Measurements from ENCODE around the gene LCN15.
"Not testable (repeated sequence)": the region's sequence is repeated elsewhere in the genome, so short reads cannot be mapped to it uniquely, and the experiment has no call there.

Gene LCN15

DNA sequence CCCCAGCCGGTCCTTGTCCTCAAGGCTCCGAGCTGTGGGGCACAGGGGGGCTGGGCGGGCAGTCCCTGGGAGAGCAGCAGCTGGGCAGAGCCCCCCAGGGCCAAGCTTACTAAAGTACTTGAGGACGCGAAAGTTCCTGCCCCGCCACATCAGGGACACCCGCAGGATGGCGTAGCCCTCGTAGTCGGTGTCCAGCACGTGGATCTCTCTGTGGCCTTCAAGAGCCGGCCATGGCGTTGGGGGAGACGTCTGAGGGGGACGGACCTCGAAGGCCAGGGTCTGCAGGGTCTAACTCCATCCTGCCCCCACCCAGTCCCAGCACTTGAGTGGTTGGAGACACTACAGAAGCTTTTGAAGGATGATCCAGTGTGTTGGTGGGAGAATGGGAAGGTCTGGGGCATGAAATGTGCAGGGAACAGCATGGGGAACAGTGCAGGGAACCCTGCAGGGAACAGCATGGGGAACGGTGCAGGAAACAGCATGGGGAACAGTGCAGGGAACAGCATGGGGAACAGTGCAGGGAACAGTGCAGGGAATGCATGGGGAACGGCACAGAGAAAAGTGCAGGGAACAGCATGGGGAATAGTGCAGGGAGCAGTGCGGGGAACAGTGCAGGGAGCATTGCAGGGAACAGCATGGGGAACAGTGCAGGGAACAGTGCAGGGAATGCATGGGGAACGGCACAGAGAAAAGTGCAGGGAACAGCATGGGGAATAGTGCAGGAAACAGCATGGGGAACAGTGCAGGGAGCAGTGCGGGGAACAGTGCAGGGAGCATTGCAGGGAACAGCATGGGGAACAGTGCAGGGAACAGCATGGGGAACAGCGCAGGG, 8.8 kb downstream of the LCN15 start:
- not testable (repeated sequence) for DNase-seq (ENCODE audit: low read depth in 3 of 3)

DNA sequence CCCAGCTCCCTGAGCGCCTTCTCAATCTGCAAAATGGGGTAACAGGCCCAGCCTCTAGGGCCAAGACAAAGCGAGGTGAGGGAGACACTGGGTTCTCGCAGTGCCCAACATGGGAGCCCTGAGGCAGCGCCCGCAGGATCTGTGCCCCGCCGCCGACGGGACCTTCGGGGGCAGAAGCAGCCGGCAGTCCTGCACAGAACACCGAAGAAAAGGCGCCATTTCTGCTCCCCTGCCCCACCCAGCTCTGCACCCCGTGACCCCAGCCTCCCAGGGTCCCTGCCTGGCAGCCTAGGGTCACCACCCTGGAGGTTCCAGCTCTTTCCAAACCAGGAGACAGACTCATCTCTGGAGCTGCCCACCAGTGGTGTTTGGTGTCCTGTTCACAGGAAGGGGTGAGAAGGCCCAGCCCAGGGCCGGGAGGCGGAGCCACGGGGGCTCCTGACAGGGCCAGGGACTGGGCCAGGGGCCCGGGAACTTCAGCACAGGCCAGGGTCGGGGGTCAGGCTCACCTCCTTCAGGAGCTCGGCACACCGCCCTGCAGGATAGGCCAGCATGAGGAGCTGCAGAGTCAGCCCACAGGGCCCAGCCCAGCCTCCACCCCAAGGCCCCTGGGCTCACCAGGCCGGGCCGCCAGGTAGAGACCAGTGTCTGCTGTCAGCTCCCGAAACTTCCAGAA, 9.6 kb downstream of the LCN15 start:
- no peak for DNase-seq (ENCODE audit: low read depth in 3 of 3)

DNA sequence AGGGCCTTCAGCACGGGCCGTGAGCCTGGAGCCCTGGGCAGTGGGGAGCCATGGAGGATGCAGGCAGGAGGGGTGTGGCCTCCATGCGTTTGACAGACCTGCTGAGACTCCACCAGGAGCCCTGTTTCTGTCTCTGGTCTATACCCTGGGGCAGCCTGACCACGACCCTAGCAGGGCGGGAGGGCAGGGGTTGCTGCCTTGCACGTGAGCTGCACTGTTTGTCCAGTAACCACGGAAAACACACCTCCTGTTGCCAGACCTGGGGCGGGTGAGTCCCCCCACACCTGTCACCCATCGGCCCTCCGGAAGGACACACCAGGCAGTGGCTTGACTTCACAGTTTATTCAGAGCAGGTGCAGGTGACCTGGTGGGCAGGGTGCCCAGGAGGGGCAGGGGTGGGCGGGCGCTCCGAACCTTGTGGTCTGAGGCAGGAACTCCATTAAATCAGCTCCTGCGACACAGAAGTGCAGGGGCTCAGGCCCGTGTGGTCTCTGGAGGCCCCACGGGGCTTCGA, 10.2 kb downstream of the LCN15 start:
- DNase-seq (ENCODE audit: low read depth in 3 of 3) = no peak

DNA sequence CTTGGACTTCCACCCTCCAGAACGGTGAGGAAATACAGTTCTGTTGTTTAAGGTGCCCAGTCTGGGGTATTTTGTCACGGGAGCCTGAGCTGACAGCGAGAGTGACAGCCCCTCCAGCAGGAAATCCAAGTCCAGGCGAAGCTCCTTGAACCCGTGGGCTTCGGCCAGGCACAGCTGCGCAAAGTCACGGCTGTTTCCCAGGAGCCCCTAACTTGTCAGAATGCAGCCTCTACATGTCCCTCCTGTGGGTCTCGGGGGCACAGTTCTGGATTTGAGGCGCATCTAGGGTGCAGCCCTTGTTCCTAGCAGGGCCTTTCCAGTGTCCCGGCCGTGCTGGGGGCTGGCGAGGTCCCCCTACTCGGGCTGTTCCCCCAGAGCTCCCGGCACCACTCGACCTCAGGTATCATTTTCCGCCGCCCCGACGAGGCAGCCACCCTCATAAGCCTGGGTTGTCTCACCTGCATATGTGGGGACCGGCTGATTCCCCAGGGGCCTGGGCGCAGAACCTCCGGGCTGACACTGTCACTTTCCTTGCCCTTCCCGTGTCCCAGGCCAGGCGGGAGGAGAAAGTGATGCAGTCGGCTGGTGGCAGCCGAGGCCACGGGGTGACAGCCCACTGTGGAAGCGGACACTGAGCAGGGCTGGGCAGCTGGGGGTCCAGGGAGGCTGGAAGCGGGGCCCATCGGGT, 10.8 kb downstream of the LCN15 start:
- no peak for DNase-seq (ENCODE audit: low read depth in 3 of 3)

DNA sequence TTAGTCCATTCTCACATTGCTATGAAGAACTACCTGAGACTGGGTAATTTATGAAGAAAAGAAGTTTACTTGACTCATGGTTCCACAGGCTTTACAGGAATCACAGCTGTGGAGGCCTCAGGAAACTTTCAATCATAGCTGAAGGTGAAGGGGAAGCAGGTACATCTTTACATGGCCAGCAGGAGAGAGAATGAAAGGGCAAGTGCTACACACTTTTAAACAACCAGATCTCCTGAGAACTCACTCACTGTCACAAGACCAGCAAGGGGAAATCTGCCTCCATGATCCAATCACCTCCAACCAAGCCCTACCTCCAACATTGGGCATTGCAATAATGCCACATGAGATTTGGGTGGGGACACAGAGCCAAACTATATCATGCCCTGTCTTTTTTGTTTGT, 12.5 kb downstream of the LCN15 start:
- DNase-seq (ENCODE audit: low read depth in 3 of 3) = no peak

DNA sequence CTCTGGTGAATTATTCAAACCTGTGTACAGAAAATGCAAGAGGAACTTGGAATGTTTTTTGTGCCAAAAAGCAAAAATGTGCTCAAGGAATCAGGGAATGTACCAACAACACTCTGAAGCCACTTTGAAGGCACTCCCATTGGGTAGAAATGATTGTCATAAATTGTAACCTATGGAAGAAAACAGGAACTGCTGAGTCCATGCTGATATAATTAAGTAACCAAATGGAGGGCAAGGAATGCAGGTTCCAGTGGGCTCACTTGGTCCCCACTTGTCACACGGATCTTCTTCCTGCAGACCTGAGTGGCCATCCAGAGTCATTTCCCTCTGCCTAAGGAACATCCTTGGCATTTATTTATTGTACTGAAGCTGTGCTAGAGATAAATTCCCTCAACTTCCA, 13.1 kb downstream of the LCN15 start:
- DNase-seq (ENCODE audit: low read depth in 3 of 3) = no peak

DNA sequence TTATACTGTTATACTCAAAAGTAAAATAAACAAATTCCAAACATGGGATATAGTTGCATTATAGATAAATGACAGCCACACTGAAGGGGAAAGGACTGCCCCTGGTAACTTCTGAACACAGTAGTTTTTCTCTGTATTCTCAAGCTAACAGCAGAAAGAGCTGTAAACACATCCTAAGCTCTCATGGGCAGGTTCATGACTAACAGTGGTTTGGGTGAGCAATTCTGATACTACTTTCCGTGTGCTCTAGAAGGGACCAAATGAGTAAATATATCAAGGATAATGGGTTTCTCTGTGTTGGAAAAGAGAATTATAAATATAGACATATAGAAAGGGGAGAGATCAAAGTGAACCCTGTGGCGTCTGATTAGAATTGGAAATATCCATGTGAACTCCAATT, 13.8 kb downstream of the LCN15 start:
- DNase-seq (ENCODE audit: low read depth in 3 of 3) = no peak

DNA sequence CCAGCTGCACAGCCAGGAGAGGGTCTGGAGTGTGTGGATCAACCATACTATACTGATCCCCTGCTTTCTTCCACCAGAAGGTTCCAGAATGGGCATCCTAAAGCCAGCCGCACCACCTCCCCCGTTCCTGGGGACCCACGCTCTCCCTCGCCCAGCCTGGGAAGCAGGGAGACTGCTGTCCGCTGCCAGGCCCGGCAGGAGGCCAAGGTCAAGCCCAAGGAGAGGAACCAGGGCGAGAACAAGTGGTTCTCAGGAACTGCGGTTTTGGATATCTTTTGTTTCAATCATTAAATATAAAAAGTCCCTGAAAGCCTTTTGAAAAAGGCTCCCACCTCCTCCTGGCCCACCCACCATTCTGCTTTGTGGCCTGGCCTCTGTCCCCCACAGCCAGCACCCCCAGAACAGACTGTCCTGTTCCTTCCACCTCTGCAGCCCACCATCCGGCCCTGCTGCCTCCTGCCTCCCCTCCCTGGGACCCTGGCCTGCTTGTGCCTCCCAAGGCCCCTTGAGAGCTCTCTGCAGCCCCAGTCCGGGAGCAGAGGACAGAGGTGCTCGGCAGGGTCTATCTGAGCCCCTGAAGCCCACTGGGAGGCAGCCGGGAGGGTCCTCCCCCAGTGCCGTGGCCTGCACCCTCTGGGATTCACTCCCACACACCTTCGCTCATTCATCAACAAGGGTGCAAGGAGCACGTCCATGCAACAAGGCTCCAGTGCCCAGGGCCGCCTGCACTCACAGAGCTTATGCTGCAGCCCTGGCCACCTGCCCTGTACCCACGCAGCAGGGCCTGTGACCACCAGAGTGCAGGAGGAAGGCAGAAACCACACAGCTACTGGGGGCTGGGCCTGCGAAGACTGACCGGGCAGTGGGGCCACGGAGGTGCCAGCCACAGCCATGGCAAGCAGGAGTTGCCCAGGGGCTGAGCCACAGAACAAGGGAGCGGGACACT, 15.4 kb downstream of the LCN15 start:
- no peak for DNase-seq (ENCODE audit: low read depth in 3 of 3)

DNA sequence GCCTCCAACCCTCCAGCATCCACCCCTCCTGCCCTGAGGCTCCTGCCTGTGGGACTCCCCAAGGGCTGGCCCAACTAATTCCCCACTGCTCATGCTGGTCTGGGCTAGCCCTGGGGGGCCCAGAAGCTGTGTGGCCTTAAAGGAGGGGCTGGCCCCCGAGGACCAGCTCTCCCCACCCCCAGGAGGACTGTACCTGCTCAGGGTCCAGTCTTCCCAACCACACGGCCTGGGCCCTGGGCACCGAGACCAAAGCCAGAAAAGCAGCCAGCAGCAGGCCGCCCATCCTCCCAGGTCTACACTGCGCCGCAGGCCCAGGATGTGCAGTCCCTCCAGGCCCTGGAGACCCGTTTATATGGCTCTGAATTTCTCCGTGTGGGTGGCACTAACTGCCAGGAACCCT, 16.1 kb downstream of the LCN15 start, which contains the start of gene LCN6:
Gene LCN6, minus strand, starts transcription at position 325 of the 400 bp plus-strand sequence. Its CDS starts 42 bp downstream, at position 283.
- DNase-seq (ENCODE audit: low read depth in 3 of 3) = no peak

DNA sequence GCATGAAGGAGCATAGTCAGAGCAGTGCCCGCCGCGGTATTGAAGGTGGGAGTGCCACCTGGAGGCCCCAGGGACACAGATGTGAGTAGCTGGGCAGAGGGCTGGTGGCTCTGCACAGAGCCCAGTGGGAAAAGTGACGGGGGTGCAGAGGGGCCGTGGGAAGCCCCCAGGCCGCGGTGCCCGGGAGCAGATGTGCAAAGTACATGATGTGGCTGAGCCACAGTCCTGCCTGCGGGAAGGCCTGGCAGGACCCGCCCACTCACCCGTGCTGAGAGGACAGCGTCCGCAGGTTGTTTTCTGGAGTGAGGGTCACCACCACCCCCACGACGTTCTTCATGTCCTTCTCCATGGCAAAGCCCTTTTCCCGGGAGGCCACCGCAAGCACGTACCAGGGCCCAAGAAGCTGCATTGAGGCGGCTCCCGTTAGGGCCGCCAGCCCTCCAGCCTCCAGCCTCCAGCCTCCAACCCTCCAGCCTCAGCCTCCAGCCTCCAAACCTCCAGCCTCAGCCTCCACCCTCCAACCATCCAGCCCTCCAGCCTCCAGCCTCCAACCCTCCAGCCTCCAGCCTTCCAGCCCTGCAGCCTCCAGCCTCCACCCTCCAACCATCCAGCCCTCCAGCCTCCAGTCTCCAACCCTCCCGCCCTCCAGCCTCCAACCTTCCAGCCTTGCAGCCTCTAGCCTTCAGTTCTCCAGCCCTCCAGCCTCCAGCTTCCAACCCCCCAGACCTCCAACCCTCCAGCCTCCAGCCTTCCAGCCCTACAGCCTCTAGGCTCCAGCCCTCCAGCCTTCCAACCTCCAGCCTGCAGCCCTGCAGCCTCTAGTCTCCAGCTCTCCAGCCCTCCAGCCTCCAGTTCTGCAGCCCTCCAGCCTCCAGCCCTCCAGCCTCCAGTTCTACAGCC, 16.9 kb downstream of the LCN15 start:
- no peak for DNase-seq (ENCODE audit: low read depth in 3 of 3)

DNA sequence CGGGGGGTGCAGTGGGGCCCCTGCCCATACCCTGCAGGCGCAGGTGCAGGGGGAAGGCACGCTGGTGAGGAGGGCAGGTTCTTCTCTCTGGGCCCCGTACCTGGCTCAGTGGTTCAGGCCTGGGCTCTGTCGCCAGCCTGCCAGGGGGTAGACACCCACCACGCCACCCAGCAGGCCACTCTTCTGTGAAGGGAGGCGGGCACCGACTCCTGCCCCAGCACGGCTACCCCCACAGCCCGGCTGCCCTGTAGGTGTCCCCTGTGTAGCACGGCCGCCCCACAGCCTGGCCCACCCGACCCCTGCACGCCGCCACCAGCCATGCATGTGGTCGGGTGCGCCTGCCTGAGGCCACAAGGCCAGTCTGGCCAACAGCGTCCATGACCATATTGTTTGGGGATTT, 17.7 kb downstream of the LCN15 start:
- no peak for DNase-seq (ENCODE audit: low read depth in 3 of 3)

DNA sequence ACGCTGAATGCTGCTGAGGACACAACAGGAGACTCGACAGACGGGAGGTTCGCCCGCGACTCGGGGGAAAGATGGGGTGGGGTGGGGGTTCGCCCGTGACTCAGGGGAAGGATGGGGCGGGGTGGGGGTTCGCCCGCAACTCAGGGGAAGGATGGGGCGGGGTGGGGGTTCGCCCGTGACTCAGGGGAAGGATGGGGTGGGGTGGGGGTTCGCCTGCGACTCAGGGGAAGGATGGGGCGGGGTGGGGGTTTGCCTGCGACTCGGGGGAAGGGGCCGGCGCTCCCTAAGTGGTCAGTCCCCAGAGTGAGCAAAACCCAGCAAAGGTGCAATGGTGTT, 18.2 kb downstream of the LCN15 start:
- DNase-seq (ENCODE audit: low read depth in 3 of 3) = no peak

DNA sequence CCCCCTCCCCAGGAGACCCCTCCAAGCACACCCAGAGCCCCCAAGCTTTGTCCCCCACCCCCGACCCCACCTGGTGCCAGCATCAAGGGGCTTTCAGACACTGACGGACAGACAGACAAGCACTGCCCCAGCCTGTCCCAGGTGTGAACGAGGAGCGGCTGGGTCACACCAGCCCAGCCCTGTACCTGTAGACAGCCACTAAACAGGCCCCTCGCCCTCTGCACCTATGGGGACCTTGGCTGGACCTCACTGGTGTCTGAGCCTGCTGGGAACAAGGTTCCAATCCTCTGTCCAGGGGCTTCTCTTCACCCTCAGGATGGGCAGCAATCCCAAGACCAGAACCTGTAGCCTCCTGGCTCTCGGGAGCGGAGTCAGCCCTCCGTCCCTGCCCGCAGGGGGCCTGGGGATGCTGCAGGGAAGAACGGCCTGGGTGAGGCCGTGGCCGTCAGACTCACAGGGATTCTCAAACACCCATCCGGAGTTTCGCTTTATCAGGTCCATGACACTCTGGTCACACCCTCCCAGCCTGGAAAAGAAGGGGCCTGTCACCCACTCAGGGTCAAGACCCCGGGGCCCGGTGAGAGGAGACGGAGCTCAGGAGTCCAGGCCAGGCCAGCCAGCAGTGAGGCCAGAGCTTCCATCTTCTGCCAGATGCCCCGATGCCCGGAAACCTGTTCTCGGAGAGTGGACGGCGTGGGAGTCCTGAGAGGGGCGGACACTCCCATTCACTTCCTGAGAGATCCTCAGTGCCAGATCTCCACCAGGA, 18.7 kb downstream of the LCN15 start:
- DNase-seq (ENCODE audit: low read depth in 3 of 3) = no peak

DNA sequence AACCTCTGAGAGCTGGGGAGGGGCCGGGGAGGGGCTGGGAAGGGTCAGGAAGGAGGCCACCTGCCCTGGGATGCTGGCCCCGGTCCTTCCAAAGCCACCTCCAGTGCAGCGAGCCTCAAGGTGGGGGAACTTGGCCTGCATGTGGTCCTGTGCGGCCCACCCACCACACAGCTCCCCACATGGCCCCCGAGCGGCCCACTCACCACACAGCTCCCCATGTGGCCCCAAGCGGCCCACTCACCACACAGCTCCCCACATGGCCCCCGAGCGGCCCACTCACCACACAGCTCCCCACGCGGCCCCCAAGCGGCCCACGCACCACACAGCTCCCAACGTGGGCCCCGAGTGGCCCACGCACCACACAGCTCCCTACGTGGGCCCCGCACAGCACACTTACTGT, 19.5 kb downstream of the LCN15 start:
- DNase-seq (ENCODE audit: low read depth in 3 of 3) = no peak

DNA sequence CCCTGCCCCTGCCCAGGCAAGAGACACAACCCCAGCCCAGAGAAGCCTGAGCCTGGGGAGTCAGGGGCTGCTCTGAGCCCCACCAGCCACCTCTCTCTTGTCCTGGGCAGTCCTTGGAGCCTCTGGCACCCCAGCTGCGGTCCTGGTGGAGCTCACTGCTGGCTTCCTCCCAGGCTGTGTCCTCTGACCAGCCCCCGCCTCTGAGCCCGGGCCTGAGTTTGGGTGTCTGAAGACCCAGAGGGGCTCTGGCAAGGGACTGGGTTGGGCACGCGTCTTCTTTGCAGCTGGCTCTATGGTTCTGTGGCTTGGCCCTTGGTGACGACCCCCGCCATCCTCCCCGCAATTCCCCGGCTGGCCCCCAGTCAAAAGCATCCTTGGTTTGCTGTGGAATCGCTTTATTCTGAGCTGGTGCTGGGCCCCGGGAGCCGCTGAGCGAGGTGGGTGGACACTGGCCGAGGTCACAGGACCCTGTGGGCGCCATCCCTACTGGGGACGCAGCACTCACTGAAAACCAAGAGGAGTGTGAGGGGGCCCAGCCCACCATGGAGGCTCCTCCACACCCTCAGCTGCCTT, 20.6 kb downstream of the LCN15 start:
- no peak for DNase-seq (ENCODE audit: low read depth in 3 of 3)

DNA sequence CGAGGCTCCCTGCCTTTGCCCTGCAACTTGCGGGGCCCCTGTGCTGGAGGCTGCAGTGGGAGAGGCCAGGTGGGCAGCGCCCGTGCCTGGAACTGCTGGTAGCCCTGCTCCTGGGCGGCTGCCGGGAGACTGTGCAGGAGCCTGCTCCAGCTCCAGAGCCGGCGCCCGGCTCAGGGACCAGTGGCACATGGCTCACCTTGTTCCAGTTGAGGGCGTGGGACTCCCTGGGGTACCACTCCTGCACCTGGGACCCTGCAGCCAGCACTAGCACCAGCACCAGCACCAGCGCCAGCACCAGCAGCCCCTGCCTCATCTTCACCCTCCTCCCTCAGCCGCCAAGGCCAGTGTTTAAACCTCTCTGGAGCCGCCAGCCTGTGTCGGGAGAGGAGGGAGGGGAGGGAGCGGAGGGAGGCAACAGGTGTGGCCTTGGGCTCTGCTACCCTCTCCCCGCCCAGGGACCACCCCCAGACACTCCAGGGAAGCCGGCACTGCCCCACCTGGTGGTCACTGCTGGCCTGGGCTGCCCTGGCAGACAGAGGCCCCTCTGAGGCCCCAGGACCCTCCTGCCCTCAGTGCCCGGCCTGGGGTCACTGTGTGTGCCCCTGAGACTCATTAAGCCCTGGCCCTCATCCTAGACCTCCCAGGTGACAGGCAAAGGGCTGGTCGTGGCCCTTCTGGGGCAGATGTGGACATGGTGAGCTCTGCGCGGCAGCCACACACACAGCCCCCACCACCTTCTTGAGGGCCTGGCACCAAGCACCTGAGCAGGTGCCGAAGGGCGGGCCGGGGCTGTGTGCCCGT, 21.5 kb downstream of the LCN15 start, which contains the start of gene LCN10:
Gene LCN10, minus strand, starts transcription at position 350 of the 801 bp plus-strand sequence. Its CDS starts 37 bp downstream, at position 313.
- DNase-seq (ENCODE audit: low read depth in 3 of 3) = no peak

DNA sequence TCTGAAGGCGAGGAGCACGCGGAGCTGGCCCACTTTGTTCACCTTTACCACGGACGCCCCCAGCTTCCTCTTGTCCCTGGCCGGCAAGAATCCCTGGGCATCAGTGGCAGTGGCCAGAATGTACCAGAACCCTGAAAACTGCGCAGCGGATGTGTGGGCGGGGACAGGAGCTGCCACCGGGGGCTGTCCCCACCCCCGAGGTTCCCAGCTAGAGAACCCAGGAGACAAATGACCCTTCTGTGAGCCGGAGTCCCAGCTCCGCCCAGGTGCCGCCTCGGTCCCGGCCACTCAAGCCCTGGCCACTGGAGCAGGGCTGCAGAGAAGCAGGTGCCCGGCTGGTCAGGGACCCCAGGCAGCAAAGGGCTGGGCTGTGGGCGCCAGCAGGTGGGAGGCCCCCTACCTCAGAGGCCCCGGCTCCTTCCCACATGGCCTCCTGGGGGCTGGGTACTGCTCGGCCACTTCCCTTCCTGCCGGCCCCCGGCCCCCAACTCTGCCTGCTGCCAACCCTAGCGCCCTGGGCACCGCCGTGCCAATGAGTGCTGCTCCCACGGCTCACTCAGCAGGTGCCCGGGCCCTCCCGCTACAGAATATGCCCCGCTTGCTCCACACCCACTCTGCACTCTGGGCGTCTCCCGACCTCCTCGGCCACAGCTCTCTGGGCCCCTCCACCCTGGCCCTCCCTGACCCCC, 22.3 kb downstream of the LCN15 start:
- peak in 1 of 3 donors; percentile 35 for DNase-seq (ENCODE audit: low read depth in 3 of 3)

Data from stimulated activated CD4-positive, alpha-beta T cell treated with anti-CD3 and anti-CD28 coated beads, TNF-alpha, amount 100 ng/mL, for 48 hours (primary cell).